Parathyroid adenoma (tissue), 2 donors: Measurements from ENCODE around the gene KCNQ1.

Source experiments
- H2AFZ ChIP-seq: fragments of 300-600 bp; sonication (generic); one replicate; pipeline ENCODE4 v1.7.0; 2017; ENCODE audit warnings: antibody characterized with exemption, mild to moderate bottlenecking
- H3K27ac ChIP-seq: fragments of 300-600 bp; sonication (generic); one replicate; pipeline ENCODE4 v1.7.0; 2017
- H3K27me3 ChIP-seq: fragments of 300-600 bp; sonication (generic); one replicate; pipeline ENCODE4 v1.7.0; 2017; ENCODE audit warnings: low read length; ENCODE audit not compliant: control insufficient read depth, insufficient read depth
- H3K36me3 ChIP-seq: fragments of 300-600 bp; sonication (generic); one replicate; pipeline ENCODE4 v1.7.0; 2017; ENCODE audit warnings: low read length; ENCODE audit not compliant: control insufficient read depth, insufficient read depth
- H3K4me1 ChIP-seq: fragments of 300-600 bp; sonication (generic); one replicate; pipeline ENCODE4 v1.7.0; 2017; ENCODE audit warnings: control low read depth
- H3K4me2 ChIP-seq: fragments of 300-600 bp; sonication (generic); one replicate; pipeline ENCODE4 v1.7.0; 2017; ENCODE audit warnings: low read length
- H3K4me3 ChIP-seq: fragments of 300-600 bp; sonication (generic); one replicate; pipeline ENCODE4 v1.7.0; 2017; ENCODE audit warnings: low read depth, low read length
- H3K79me2 ChIP-seq: fragments of 300-600 bp; sonication (generic); one replicate; pipeline ENCODE4 v1.7.0; 2017; ENCODE audit warnings: control low read depth
- H3K9ac ChIP-seq: fragments of 300-600 bp; sonication (generic); one replicate; pipeline ENCODE4 v1.7.0; 2017; ENCODE audit warnings: mild to moderate bottlenecking
- H3K9me3 ChIP-seq: fragments of 300-600 bp; sonication (generic); one replicate; pipeline ENCODE4 v1.7.0; 2017; ENCODE audit warnings: low read length; ENCODE audit not compliant: control insufficient read depth
- CTCF ChIP-seq: fragments of 300-600 bp; sonication (generic); IDR thresholded peaks from one replicate; pipeline ENCODE4 v1.7.0; 2017; ENCODE audit warnings: antibody characterized with exemption, mild to moderate bottlenecking
- donor health status: primary hyperparathyroidism.

The KCNQ1 gene

GRCh38 chr11:2434506-2435255, 10.1 kb upstream of the KCNQ1 start:
- Histone ChIP-seq H3K4me3 (no peak overlapping the region), H3K4me1 (no peaks in the 10 kb centered on the region)

DNA sequence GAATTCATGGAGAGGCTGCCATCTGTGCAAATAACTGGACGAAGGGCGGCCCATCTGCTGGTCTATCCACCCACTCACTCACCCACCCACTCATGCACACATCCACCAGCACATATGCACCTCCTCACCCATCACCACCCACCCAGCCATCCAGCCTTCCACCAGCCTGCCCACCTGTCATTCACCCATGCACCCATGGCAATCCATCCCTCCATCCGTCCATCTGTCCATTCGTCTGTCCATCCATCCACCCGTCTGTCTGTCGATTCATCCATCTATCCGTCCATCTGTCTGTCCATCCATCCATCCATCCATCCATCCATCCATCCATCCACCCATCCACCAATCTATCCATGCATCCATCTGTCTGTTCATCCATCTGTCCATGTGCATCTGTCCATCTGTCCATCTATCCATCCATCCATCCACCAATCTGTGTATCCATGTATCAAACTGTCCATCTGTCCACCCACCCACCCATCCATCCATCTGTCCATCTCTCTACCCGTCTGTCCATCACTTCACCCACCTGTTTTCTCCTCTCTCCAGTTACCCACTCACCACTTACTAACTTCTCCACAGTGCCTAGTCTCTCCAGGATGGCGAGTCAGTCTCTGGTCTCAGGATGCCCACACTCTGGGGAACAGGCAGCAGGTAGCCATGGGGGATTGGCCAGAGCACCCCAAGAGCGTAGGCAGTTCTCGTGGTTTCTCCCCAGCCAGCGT, 9.4 kb upstream of the KCNQ1 start:
- no peak overlapping the region for H3K9ac ChIP-seq

More at GRCh38 chr11:2434506-2435255, 10.1 kb upstream of the KCNQ1 start:
- H3K9ac ChIP-seq: no peak overlapping the region
- no peak overlapping the region for H3K4me2 ChIP-seq
- H3K27ac ChIP-seq: no peak overlapping the region
- no peaks in the 10 kb centered on the region for H3K9me3 ChIP-seq
- no peaks in the 10 kb centered on the region for H3K79me2 ChIP-seq
- no peak overlapping the region for H2AFZ ChIP-seq
- no peaks in the 10 kb centered on the region for H3K36me3 ChIP-seq
- H3K27me3 ChIP-seq: no peaks in the 10 kb centered on the region
- TF ChIP-seq CTCF: no peak

GRCh38 chr11:2436013-2436520, 8.7 kb upstream of the KCNQ1 start:
- Histone ChIP-seq H3K4me3 (no peak overlapping the region), H3K79me2 (no peaks in the 10 kb centered on the region), H3K27ac (no peak overlapping the region)

More for the DNA sequence above, 9.4 kb upstream of the KCNQ1 start:
- TF ChIP-seq CTCF: no peak
- no peak overlapping the region for H3K4me3 ChIP-seq
- H2AFZ ChIP-seq: no peak overlapping the region
- no peaks in the 10 kb centered on the region for H3K27me3 ChIP-seq
- no peaks in the 10 kb centered on the region for H3K4me1 ChIP-seq
- no peaks in the 10 kb centered on the region for H3K79me2 ChIP-seq
- no peak overlapping the region for H3K27ac ChIP-seq
- no peaks in the 10 kb centered on the region for H3K9me3 ChIP-seq
- H3K4me2 ChIP-seq: no peak overlapping the region
- H3K36me3 ChIP-seq: no peaks in the 10 kb centered on the region

DNA sequence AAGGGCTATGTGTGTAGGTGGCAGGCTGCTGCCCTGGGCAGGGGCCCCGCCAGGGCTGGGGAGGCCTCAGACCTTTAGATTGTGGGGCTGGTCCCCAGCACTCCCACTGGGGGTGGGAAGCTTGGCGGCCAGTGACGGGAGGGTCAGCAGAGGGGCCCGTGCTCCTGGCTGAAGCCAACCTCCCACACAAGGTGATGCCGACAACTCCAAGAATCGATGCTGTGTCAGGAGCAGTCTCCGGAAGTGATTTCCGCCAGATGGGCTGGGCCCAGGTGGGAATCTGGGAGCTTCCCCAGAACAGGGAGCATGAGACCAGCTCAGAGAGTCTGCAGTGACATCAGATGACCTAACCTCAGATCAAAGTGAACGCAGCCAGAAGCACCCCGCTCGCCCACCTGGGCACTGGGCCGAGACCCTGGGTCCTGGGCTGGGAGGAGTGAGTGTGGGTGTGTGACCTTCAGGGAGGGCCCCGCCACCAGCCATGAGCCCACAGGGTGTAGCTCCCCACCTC, 8.2 kb upstream of the KCNQ1 start:
- H3K9ac ChIP-seq: no peak overlapping the region
- H3K4me1 ChIP-seq: no peaks in the 10 kb centered on the region
- no peaks in the 10 kb centered on the region for H3K79me2 ChIP-seq
- H3K27me3 ChIP-seq: no peaks in the 10 kb centered on the region
- no peak overlapping the region for H2AFZ ChIP-seq
- H3K4me2 ChIP-seq: no peak overlapping the region
- no peak overlapping the region for H3K4me3 ChIP-seq
- H3K9me3 ChIP-seq: no peaks in the 10 kb centered on the region
- H3K27ac ChIP-seq: no peak overlapping the region
- H3K36me3 ChIP-seq: no peaks in the 10 kb centered on the region
- no peak for TF ChIP-seq CTCF

More at GRCh38 chr11:2436013-2436520, 8.7 kb upstream of the KCNQ1 start:
- Histone ChIP-seq H3K4me1 (no peaks in the 10 kb centered on the region), H3K9ac (no peak overlapping the region), H3K4me2 (no peak overlapping the region), H3K27me3 (no peaks in the 10 kb centered on the region), H3K36me3 (no peaks in the 10 kb centered on the region), H3K9me3 (no peaks in the 10 kb centered on the region), H2AFZ (no peak overlapping the region)
- no peak for TF ChIP-seq CTCF
